ENCODE measurements around the gene PCDHAC2.

PCDHAC2 gene

GRCh38 chr5:140966293-140967225 lies at the start of gene PCDHAC2:
TSS of gene PCDHAC2 (plus strand) at chr5:140966476. CDS start at chr5:140966767, 291 bp downstream.
- no peak for DNase-seq (ENCODE audit: low read depth)

- DNase-seq (ENCODE audit: low read depth), result no peak
Measured at GRCh38 chr5:140923601-140924000, 42.7 kb upstream of the PCDHAC2 start.

GRCh38 chr5:140925806-140926442 lies 40.4 kb upstream of the PCDHAC2 start, which contains the start of gene PCDHAC1:
TSS of gene PCDHAC1 (plus strand) at chr5:140926299. CDS start at chr5:140926893, 594 bp downstream.
- DNase-seq (ENCODE audit: low read depth), result no peak

GRCh38 chr5:140926443-140927227 lies 39.6 kb upstream of the PCDHAC2 start:
- no peak for DNase-seq (ENCODE audit: low read depth)

GRCh38 chr5:140927228-140927573 lies 39.1 kb upstream of the PCDHAC2 start:
- DNase-seq (ENCODE audit: low read depth), result no peak

- no peak for DNase-seq (ENCODE audit: low read depth)
Measured at GRCh38 chr5:140934964-140935606, 31.2 kb upstream of the PCDHAC2 start.

GRCh38 chr5:140946578-140946977 lies 19.7 kb upstream of the PCDHAC2 start:
- no peak for DNase-seq (ENCODE audit: low read depth)

GRCh38 chr5:140951636-140952035 lies 14.6 kb upstream of the PCDHAC2 start:
- DNase-seq (ENCODE audit: low read depth), result no peak

GRCh38 chr5:140953234-140953633 lies 13.0 kb upstream of the PCDHAC2 start:
- DNase-seq (ENCODE audit: low read depth), result no peak

GRCh38 chr5:140962190-140962589 lies 4.1 kb upstream of the PCDHAC2 start:
- DNase-seq (ENCODE audit: low read depth), result no peak

- no peak for DNase-seq (ENCODE audit: low read depth)
Measured at GRCh38 chr5:140964356-140964755, 1.9 kb upstream of the PCDHAC2 start.

- no peak for DNase-seq (ENCODE audit: low read depth)
Measured at GRCh38 chr5:140965905-140966292, 377 bp upstream of the PCDHAC2 start.

- no peak for DNase-seq (ENCODE audit: low read depth)
Measured at GRCh38 chr5:140967226-140967893, 1.1 kb downstream of the PCDHAC2 start.

GRCh38 chr5:140969880-140970279 lies 3.6 kb downstream of the PCDHAC2 start:
- DNase-seq (ENCODE audit: low read depth), result no peak

GRCh38 chr5:140973550-140973949 lies 7.3 kb downstream of the PCDHAC2 start:
- DNase-seq (ENCODE audit: low read depth), result no peak

- DNase-seq (ENCODE audit: low read depth), result no peak
Measured at GRCh38 chr5:140977003-140977402, 10.7 kb downstream of the PCDHAC2 start.

GRCh38 chr5:140978260-140978659 lies 12.0 kb downstream of the PCDHAC2 start:
- DNase-seq (ENCODE audit: low read depth), result no peak

GRCh38 chr5:140978983-140979382 lies 12.7 kb downstream of the PCDHAC2 start:
- DNase-seq (ENCODE audit: low read depth), result no peak

- DNase-seq (ENCODE audit: low read depth), result no peak
Measured at GRCh38 chr5:140982083-140982716, 15.9 kb downstream of the PCDHAC2 start.

- no peak for DNase-seq (ENCODE audit: low read depth)
Measured at GRCh38 chr5:140986117-140986521, 19.8 kb downstream of the PCDHAC2 start.

- no peak for DNase-seq (ENCODE audit: low read depth)
Measured at GRCh38 chr5:140988100-140988499, 21.8 kb downstream of the PCDHAC2 start.

Measured in stimulated activated CD8-positive, alpha-beta memory T cell treated with anti-CD3 and anti-CD28 coated beads, Interleukin-7, amount 100 ng/mL, for 24 hours (primary cell).